ENCODE data around the gene CSTF3.
"Not testable (repeated sequence)": the region's sequence is repeated elsewhere in the genome, so short reads cannot be mapped to it uniquely, and the experiment has no call there.

The CSTF3 gene

GRCh38 chr11:33161120-33162005 lies at the start of gene CSTF3:
TSS of gene CSTF3 (minus strand) at chr11:33161480. CDS start at chr11:33161325, 155 bp downstream.
- peak; percentile 99 for DNase-seq

- no peak for DNase-seq
Observed at GRCh38 chr11:33208150-33208549, 46.9 kb upstream of the CSTF3 start.

- no peak for DNase-seq
Observed at GRCh38 chr11:33207408-33207985, 46.2 kb upstream of the CSTF3 start.

GRCh38 chr11:33197915-33198727 lies 36.8 kb upstream of the CSTF3 start:
- DNase-seq, result no peak

- DNase-seq, result no peak
Observed at GRCh38 chr11:33195462-33196173, 34.3 kb upstream of the CSTF3 start.

GRCh38 chr11:33194455-33194854 lies 33.2 kb upstream of the CSTF3 start:
- DNase-seq, result no peak

- DNase-seq, result no peak
Observed at GRCh38 chr11:33191467-33191866, 30.2 kb upstream of the CSTF3 start.

DNA sequence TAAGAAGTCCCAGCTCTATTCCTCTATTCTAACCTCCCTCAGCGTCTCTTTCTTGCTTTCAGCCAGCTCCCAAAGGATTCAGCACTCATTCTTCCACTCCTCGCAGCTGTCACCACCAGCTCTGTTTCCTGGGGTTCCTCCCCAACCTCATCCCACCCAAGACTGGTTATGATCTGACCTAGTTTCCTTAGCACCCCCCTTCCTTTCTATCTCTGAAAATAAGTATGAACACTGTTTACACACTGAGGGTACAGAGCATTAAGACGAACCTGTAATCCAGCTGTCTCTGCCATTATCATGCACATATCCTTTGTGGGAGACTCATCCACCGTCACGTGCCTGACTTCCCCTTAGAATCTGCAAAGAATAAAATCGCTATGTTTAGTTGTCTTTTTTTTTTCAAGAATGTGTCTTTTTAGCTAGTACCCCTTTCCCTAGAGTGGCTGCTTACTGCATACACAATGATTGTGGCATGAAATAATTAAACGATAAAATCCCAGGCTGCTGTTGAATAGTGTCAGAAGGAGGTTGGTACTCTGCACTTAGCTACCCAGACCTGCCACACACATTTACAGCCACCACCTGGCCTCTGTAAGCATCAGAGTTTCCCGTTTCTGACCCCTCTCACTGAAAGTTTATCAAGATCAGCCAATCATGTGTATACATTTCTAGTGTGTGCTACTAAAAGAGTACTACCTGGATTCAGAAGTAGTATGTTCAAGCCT lies 26.9 kb upstream of the CSTF3 start:
- DNase-seq, result peak; percentile 63

GRCh38 chr11:33185756-33186155 lies 24.5 kb upstream of the CSTF3 start:
- DNase-seq, result peak; percentile 86

GRCh38 chr11:33182246-33182878 lies 21.1 kb upstream of the CSTF3 start:
- no peak for DNase-seq

DNA sequence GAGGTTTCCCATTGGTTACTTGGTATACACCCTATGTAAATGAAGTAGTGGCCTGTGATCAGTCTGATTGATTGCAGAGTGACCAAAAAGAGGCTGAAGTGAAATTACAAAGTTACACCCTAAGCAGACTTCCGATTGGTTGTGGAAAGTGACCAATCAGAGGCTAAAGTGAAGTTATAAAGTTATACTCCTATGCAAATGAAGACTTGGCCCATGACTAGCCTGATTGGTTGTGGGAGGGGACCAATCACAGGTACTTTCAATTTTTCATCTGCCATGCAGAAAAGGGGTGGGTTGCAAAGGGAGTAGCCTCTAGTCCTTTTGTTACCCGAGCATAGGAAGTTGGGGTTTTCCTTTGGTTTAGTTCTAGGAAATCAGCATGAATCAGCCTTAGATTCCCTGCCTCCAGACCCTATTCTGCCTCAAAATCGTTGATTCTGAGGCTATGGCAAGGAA lies 18.1 kb upstream of the CSTF3 start:
- DNase-seq, result no peak

DNA sequence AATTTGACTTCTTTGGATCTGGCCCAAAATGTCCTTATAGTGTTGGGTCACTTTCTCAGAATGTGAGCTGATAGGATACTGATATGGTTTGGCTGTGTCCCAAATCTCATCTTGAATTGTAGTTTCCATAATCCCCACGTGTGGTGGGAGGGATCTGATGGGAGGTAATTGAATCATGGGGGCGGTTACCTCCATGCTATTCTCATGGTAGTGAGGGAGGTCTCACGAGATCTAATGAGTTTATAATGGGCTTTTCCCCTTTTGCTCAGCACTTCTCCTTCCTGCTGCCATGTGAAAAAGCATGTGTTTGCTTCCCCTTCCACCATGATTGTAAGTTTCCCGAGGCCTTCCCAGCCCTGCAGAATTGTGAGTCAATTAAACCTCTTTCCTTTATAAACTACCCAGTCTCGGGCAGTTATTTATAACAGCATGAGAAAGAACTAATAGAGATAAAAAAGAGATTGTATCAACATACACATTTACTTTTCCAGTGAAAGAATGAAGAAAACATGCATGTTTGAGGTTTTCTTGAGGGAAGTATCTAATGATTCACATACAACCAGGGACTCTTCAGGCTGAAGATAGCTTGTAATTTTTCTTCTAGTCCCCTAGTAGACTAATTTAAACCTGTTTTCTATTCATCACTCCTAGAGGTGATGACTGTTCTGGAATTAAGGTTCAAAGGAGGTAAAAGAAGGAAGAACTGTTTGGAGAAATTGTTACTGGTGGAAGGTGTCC lies 17.3 kb upstream of the CSTF3 start:
- peak; percentile 87 for DNase-seq

DNA sequence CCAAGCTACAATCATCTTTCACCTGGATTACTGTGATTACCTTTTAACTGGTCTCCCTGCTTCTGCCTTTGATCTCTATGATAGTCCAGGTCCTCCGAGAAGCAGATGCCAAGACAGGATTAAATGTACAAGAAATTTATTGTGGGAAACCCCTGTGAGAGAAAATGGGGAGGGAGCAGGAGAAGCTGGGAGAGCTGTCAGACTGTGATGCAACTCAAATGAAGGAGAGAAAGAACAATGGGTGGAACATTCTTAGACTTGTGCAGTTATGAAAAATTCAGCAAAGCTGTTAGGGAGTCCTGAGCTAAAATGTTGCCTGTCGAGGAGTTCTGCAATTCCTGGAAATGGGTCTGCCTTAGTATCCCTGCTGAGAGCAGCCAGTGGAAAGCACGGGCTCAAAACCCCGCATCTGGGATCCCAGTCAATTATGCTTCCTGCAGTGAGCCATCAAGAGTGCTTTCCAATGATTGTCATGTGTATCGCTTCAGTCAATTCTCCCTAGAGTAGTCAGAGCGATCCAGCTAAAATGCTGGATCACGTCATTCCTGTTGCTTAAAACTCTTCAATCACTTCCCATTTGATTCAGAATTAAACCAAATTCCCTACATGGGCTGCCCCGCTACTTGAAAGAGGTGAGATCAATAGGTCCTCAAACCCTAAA lies 16.5 kb upstream of the CSTF3 start:
- DNase-seq, result peak; percentile 51

- not testable (repeated sequence) for DNase-seq
Observed at GRCh38 chr11:33176760-33177159, 15.5 kb upstream of the CSTF3 start.

DNA sequence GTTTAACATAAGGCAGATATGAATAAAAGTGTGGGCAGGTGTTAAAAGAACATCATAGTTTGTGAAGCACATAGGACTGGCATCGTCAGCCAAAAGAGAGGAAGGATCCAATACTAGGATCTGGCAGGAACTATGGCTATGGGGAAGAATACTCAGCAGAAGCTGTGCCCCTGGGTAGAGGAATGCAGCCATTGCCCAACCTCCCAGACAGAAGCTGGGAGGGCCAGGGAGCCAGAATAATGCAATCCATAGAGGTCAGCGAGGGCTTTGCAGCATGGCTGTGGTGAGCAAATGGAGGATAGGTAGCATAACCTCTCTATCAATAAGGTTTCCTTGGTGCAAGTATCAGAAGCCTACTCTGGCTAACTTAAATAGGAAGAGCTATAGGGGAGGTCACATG lies 11.7 kb upstream of the CSTF3 start:
- DNase-seq, result no peak

DNA sequence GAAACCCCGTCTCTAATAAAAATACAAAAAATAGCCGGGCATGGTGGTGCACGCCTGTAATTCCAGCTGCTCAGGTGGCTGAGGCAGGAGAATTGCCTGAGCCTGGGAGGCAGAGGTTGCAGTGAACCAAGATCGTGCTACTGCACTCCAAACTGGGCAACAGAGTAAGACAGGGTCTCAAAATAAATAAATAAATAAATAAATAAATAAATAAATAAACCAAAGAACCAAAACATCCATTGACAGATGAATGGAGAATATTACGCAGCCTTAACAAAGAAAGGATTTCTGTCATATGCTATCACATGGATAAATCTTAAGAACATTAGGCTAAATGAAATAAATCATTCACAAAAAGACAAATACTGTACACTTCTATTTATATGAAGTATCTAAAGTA lies 11.1 kb upstream of the CSTF3 start:
- no peak for DNase-seq

GRCh38 chr11:33171251-33171650 lies 10.0 kb upstream of the CSTF3 start:
- DNase-seq, result no peak

- no peak for DNase-seq
Observed at GRCh38 chr11:33168709-33169200, 7.5 kb upstream of the CSTF3 start.

DNA sequence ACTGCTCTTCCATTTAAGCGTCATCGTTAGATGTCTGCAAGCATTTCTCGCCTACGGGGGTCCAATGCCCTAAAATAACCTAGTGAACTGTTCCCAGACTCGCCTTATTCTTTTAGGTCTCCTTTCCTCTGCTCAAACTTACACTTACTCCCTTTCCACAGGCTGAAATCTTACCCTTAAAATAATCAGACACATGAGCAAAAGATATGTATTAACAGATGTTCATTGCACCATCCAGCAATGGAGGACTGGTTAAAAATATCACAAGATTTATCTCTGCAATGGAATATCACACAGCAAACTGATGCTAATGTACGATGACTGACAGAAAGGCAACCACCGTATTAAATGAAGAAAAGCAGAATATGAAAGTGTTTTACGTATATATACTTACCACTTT lies 1.6 kb upstream of the CSTF3 start:
- no peak for DNase-seq

DNA sequence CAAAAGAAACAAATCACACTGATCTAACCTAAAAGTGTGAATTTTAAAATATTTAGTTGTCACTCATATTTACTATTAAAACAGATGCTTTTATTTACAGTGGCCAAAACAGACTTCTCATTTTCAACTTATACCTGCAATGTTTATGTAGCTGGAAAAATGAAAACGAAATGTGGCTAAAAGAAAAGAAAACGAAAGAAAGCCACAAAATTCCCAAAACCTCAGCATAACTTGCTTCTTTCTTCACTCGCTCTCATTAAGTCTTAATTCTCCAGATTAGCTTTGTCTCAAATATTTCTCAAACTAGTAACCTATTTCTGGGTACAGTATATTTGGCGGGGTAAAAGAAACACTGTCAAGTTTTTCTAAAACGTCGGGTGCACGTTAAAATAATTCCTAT lies 693 bp downstream of the CSTF3 start:
- no peak for DNase-seq

Data from NCI-H82 (cell line).